Mammary epithelial cell (primary cell): Measurements from ENCODE around the gene PARP15.

Experiments
- EZH2 ChIP-seq: IDR thresholded peaks from 2 replicates; pipeline ENCODE4 v1.6.1; 2012; ENCODE audit warnings: low read length, inconsistent platforms, borderline replicate concordance
- TF ChIP-seq, protein P1 (sequence below), 2 donors: IDR thresholded peaks in 1 of 2; conservative IDR thresholded peaks in 1 of 2; 2 replicates each; pipeline ENCODE4 v1.5.1; 2011 to 2012; ENCODE audit warnings: inconsistent platforms in 2 of 2, low read length in 2 of 2, mild to moderate bottlenecking in 2 of 2, control low read depth in 1 of 2, low read depth in 1 of 2; ENCODE audit not compliant: insufficient read depth in 1 of 2; ENCODE audit errors: extremely low read depth in 1 of 2

DNA sequence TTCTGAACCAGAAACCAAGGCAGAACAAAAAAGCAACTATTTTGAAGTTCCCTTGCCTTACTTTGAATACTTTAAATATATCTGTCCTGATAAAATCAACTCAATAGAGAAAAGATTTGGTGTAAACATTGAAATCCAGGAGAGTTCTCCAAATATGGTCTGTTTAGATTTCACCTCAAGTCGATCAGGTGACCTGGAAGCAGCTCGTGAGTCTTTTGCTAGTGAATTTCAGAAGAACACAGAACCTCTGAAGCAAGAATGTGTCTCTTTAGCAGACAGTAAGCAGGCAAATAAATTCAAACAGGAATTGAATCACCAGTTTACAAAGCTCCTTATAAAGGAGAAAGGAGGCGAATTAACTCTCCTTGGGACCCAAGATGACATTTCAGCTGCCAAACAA lies 8.7 kb upstream of the PARP15 start:
- TF ChIP-seq, protein P1, sequence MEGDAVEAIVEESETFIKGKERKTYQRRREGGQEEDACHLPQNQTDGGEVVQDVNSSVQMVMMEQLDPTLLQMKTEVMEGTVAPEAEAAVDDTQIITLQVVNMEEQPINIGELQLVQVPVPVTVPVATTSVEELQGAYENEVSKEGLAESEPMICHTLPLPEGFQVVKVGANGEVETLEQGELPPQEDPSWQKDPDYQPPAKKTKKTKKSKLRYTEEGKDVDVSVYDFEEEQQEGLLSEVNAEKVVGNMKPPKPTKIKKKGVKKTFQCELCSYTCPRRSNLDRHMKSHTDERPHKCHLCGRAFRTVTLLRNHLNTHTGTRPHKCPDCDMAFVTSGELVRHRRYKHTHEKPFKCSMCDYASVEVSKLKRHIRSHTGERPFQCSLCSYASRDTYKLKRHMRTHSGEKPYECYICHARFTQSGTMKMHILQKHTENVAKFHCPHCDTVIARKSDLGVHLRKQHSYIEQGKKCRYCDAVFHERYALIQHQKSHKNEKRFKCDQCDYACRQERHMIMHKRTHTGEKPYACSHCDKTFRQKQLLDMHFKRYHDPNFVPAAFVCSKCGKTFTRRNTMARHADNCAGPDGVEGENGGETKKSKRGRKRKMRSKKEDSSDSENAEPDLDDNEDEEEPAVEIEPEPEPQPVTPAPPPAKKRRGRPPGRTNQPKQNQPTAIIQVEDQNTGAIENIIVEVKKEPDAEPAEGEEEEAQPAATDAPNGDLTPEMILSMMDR (conservative IDR thresholded peaks at IDR 0.05 in 1 of 2, IDR thresholded peaks at IDR 0.05 in 1 of 2; ENCODE audit: extremely low read depth in 1 of 2, insufficient read depth in 1 of 2, low read depth in 1 of 2, low read length in 2 of 2), result no peak
- TF ChIP-seq EZH2, result no peak
